ENCODE data around the gene CAPN14.

CAPN14 gene

GRCh38 chr2:31151501-31151900 lies 65.8 kb downstream of the CAPN14 start:
- DNase-seq (ENCODE audit: insufficient read length) (no peak), FAIRE-seq (no peak)
- no peak for TF ChIP-seq POLR2A (IDR thresholded peaks at IDR 0.05; ENCODE audit: low read depth, low read length)
- no peak for TF ChIP-seq POLR2AphosphoS5 (IDR thresholded peaks at IDR 0.05; ENCODE audit: low read depth, low read length)
- TF ChIP-seq TAF1 (IDR thresholded peaks at IDR 0.05; ENCODE audit: borderline replicate concordance, low read depth, low read length), result no peak

GRCh38 chr2:31150120-31150670 lies 67.1 kb downstream of the CAPN14 start:
- TF ChIP-seq POLR2AphosphoS5 (IDR thresholded peaks at IDR 0.05; ENCODE audit: low read depth, low read length) (no peak), TAF1 (IDR thresholded peaks at IDR 0.05; ENCODE audit: borderline replicate concordance, low read depth, low read length) (no peak), POLR2A (IDR thresholded peaks at IDR 0.05; ENCODE audit: low read depth, low read length) (no peak)
- FAIRE-seq (no peak), DNase-seq (ENCODE audit: insufficient read length) (no peak)

- DNase-seq (ENCODE audit: insufficient read length) (no peak), FAIRE-seq (no peak)
- TF ChIP-seq POLR2AphosphoS5 (IDR thresholded peaks at IDR 0.05; ENCODE audit: low read depth, low read length) (no peak), TAF1 (IDR thresholded peaks at IDR 0.05; ENCODE audit: borderline replicate concordance, low read depth, low read length) (no peak), POLR2A (IDR thresholded peaks at IDR 0.05; ENCODE audit: low read depth, low read length) (no peak)
These were observed 68.8 kb downstream of the CAPN14 start for GRCh38 chr2:31148514-31148913.

GRCh38 chr2:31147645-31148044 lies 69.7 kb downstream of the CAPN14 start:
- FAIRE-seq, result no peak
- no peak for DNase-seq (ENCODE audit: insufficient read length)
- no peak for TF ChIP-seq TAF1 (IDR thresholded peaks at IDR 0.05; ENCODE audit: borderline replicate concordance, low read depth, low read length)
- TF ChIP-seq POLR2AphosphoS5 (IDR thresholded peaks at IDR 0.05; ENCODE audit: low read depth, low read length), result no peak
- TF ChIP-seq POLR2A (IDR thresholded peaks at IDR 0.05; ENCODE audit: low read depth, low read length), result no peak

GRCh38 chr2:31142110-31142509 lies 75.2 kb downstream of the CAPN14 start:
- TF ChIP-seq POLR2AphosphoS5 (IDR thresholded peaks at IDR 0.05; ENCODE audit: low read depth, low read length), result no peak
- TF ChIP-seq POLR2A (IDR thresholded peaks at IDR 0.05; ENCODE audit: low read depth, low read length), result no peak
- no peak for TF ChIP-seq TAF1 (IDR thresholded peaks at IDR 0.05; ENCODE audit: borderline replicate concordance, low read depth, low read length)
- FAIRE-seq, result no peak
- no peak for DNase-seq (ENCODE audit: insufficient read length)

- FAIRE-seq (no peak), DNase-seq (ENCODE audit: insufficient read length) (no peak)
- TF ChIP-seq POLR2A (IDR thresholded peaks at IDR 0.05; ENCODE audit: low read depth, low read length) (no peak), TAF1 (IDR thresholded peaks at IDR 0.05; ENCODE audit: borderline replicate concordance, low read depth, low read length) (no peak), POLR2AphosphoS5 (IDR thresholded peaks at IDR 0.05; ENCODE audit: low read depth, low read length) (no peak)
These were observed 75.8 kb downstream of the CAPN14 start for GRCh38 chr2:31141443-31142085.

GRCh38 chr2:31140151-31140550 lies 77.2 kb downstream of the CAPN14 start:
- TF ChIP-seq POLR2A (IDR thresholded peaks at IDR 0.05; ENCODE audit: low read depth, low read length), result no peak
- no peak for TF ChIP-seq POLR2AphosphoS5 (IDR thresholded peaks at IDR 0.05; ENCODE audit: low read depth, low read length)
- no peak for TF ChIP-seq TAF1 (IDR thresholded peaks at IDR 0.05; ENCODE audit: borderline replicate concordance, low read depth, low read length)
- FAIRE-seq (no peak), DNase-seq (ENCODE audit: insufficient read length) (no peak)

- DNase-seq (ENCODE audit: insufficient read length) (no peak), FAIRE-seq (no peak)
- no peak for TF ChIP-seq POLR2A (IDR thresholded peaks at IDR 0.05; ENCODE audit: low read depth, low read length)
- no peak for TF ChIP-seq TAF1 (IDR thresholded peaks at IDR 0.05; ENCODE audit: borderline replicate concordance, low read depth, low read length)
- no peak for TF ChIP-seq POLR2AphosphoS5 (IDR thresholded peaks at IDR 0.05; ENCODE audit: low read depth, low read length)
These were observed 77.6 kb downstream of the CAPN14 start for GRCh38 chr2:31139671-31140070.

GRCh38 chr2:31138037-31138962 lies 79.0 kb downstream of the CAPN14 start, which contains the start of gene GALNT14:
Gene GALNT14 (minus strand): TSS chr2:31138440. CDS start chr2:31138086, 354 bp downstream.
- DNase-seq (ENCODE audit: insufficient read length) (peak; percentile 56), FAIRE-seq (no peak)
- TF ChIP-seq POLR2AphosphoS5 (IDR thresholded peaks at IDR 0.05; ENCODE audit: low read depth, low read length), result no peak
- TF ChIP-seq POLR2A (IDR thresholded peaks at IDR 0.05; ENCODE audit: low read depth, low read length), result no peak

- TF ChIP-seq POLR2AphosphoS5 (IDR thresholded peaks at IDR 0.05; ENCODE audit: low read depth, low read length) (no peak), POLR2A (IDR thresholded peaks at IDR 0.05; ENCODE audit: low read depth, low read length) (no peak), TAF1 (IDR thresholded peaks at IDR 0.05; ENCODE audit: borderline replicate concordance, low read depth, low read length) (no peak)
- DNase-seq (ENCODE audit: insufficient read length) (peak; percentile 25), FAIRE-seq (no peak)
These were observed 79.9 kb downstream of the CAPN14 start for GRCh38 chr2:31137211-31138036.

- FAIRE-seq (no peak), DNase-seq (ENCODE audit: insufficient read length) (no peak)
- TF ChIP-seq POLR2AphosphoS5 (IDR thresholded peaks at IDR 0.05; ENCODE audit: low read depth, low read length) (no peak), POLR2A (IDR thresholded peaks at IDR 0.05; ENCODE audit: low read depth, low read length) (no peak), TAF1 (IDR thresholded peaks at IDR 0.05; ENCODE audit: borderline replicate concordance, low read depth, low read length) (no peak)
These were observed 80.6 kb downstream of the CAPN14 start for GRCh38 chr2:31136732-31137131.

Data from GM12892 (cell line).